GM21381 (cell line): ENCODE results near the gene DYNLRB1.
A peak's percentile ranks its signal among the peaks of the same experiment; 100 is the strongest.

Experiments
- ATAC-seq: cut with Tn5 transposase; IDR thresholded peaks from one replicate; pipeline ENCODE4 v1.9.1; 2021; ENCODE audit warnings: mild to moderate bottlenecking, moderate library complexity; ENCODE audit not compliant: unreplicated experiment

The DYNLRB1 gene

GRCh38 chr20:34577061-34577460 is 60.8 kb downstream of the DYNLRB1 start:
- no peak for ATAC-seq

DNA sequence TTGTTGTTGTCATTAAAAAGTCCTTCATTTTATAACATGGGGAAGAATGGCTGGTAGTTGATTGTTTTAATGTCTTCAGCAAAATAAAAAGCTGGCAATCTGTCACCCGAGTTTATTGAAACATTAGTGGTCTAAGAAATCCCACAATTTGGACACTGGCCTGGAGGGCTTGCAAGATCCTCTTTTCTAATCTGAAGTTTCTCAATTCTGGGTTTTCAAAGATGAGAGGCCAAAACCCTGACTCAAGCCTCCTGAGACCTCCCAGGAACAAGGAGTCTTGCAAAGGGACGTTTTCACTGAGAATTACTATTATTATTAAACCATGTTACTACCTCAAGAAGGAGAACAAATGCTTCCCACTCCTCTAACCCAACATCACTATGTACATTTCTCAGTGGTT is 61.8 kb downstream of the DYNLRB1 start:
- no peak for ATAC-seq

DNA sequence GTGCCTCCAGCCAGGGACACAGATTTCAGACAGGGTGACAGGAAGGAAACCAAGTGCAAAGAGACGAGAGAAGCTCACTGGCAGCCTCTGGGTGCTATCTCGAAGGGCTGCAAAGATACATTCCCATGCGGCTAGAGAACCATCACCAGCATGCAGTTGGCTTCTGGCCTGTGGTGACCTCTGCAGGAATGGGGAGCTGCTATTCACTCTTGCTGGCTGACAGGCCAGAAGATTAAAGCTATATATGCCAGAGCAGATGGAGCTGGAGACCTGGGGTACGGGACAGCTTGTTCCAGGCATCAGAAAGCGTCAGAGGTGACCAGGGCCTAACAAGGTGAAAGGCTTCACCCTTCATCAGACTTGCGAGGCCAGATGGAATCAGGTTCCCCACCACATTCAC is 62.3 kb downstream of the DYNLRB1 start:
- ATAC-seq, result no peak

DNA sequence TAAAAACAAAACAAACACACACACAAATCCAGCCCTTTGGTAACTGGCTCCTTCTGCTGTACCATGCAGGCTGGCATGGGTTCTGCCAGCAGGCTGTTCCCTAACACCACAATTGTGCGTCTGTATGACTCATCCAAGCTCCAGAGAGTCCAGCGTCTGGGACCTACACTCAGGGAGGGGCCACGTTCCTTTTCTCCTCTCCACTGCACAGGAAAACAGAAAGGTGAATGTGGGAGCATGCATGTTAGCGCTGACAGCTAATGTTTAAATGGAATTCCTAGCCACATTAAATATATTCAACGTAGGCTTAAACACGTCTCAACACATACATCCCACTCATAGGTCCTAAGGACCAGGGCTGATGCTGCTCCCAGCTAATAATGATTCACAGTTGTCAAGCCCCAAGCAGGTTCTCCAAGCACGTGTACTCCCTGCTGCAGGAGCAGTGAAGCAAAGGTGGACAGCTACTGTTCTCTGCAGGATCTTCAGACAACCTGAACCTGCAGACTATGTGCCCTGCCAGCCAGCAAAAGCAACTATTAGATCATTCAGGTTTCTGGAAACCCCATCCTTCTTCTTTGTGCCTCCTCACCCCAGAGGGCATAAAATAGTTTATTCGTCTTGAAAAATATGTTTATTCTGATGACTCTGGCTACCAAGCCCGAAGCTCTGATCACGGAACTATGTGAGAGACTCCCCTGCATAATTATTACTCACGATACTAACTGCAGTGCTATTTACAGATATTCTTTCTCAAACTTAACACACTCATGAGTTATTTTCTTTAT is 63.2 kb downstream of the DYNLRB1 start:
- ATAC-seq, result no peak

- ATAC-seq, result peak; percentile 66
These were observed 64.0 kb downstream of the DYNLRB1 start for GRCh38 chr20:34579979-34580940.

DNA sequence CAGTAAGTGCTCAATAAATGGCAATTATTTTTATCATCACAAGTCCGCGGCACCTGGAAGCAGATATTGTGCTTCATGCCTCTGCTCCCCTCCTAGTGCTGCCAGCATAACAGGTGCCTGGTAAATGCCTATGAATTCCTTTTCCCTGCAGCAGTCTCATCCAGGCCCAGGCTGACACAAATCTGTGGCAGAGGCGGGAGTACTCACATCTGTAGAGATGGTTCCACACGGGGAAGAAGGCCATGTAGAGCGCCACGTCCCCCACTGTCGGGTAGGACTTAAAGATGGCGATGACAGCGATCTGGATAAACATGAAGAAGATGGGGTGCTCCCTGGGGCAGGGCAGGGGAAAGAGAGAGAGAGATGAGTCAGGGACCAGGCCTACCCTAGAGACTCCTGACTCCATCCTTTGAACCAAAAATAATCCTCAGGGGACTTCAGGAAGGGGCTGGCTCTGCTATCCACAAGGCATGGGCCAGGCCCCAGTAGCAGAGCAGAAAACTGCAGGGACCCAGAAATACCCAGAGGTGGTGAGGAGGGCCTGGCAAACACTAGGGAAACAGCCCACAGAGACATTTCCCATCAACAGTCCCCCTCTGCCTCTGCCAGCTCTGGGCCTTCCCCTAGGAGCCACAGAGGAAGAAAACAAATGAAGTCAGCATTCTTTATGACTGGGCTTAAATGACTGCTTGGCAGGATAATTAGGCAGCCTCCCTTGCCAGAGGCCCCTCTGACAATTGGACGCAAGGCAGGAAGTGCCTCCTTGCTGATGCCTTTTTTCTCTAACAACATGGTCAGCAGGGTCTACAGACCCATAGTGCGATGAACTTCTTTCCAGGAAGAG is 65.3 kb downstream of the DYNLRB1 start:
- no peak for ATAC-seq

DNA sequence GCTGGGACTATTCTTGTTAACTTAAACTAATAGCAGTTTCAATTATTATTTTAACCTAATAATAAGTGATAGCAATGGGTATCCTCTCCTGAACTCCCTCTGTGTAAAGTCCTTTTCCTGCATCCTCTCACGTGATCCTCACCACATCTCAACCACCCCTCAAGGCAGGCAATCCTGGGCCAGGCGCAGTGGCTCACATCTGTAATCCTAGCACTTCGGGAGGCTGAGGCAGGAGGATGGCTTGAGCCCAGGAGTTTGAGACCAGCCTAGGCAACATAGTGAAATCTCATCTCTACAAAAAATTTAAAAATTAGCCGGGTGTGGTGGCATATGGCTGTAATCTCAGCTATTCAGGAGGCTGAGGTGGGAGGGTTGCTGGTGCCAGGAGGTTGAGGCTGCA is 66.0 kb downstream of the DYNLRB1 start:
- ATAC-seq, result no peak

GRCh38 chr20:34582911-34583310 is 66.7 kb downstream of the DYNLRB1 start:
- no peak for ATAC-seq

DNA sequence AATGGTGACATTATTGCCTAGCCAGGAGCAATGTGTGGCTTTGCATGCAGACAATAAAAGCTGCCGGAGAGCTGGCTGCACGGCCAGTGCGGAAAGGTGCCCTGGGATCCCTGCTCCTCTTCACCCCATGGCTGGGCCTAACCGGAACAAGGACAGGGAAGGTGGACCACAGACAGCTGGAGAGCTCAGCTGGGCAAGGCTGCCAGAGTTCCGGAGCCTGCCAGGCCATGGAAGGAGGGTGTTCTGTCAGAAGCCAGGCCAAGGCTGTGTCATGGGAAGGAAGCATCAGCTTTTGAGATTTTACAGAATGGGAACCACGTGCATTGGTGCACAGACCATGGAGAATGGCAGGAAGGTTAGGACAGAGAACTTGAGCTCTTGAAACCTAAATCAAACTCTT is 67.3 kb downstream of the DYNLRB1 start:
- ATAC-seq, result no peak

GRCh38 chr20:34585019-34585418 is 68.8 kb downstream of the DYNLRB1 start:
- no peak for ATAC-seq

GRCh38 chr20:34586488-34587163 is 70.4 kb downstream of the DYNLRB1 start:
- no peak for ATAC-seq
